HG03571 (cell line): ENCODE results near the gene RHCE.
"Not testable (repeated sequence)": the region's sequence is repeated elsewhere in the genome, so short reads cannot be mapped to it uniquely, and the experiment has no call there.

Source experiments
- ATAC-seq: cut with Tn5 transposase; IDR thresholded peaks from one replicate; pipeline ENCODE4 v1.9.1; 2021; ENCODE audit not compliant: unreplicated experiment

RHCE gene

DNA sequence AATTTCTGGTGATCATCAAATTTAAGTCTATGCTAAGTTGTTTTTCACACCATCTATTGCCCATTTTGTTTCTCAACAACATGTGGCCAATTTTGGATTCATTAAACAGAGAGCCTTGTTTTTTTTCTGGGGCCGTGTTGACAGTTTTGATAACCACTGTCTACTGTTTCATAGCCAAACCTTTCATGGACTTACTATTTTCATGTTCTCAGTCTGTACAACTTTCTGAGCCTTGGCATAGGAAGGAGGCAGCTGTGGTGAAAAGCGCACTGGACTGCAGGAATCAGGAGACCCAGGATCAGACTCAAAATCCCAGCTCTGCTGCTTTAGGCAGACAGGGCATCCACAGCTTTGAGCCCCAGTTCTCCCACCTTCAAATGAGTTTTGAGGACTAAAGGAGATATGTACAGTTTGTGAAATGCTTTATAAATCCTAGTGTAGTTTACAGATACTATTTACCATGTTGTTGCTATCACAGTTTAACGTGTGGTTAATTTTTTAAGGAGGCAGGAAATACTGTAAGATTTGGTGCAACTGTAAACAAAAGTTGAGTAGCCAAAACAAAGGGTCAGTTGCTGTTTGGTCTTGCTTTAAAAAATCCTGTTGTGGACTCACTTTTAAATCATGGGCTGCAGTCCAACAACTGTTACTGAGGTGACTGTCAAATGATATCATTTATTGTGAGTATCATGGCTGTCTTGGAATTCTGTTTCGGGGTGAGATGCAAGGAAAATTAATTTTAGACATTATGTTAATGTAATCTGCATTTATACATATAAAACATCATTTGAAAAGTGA is 13.0 kb upstream of the RHCE start:
- ATAC-seq = no peak

DNA sequence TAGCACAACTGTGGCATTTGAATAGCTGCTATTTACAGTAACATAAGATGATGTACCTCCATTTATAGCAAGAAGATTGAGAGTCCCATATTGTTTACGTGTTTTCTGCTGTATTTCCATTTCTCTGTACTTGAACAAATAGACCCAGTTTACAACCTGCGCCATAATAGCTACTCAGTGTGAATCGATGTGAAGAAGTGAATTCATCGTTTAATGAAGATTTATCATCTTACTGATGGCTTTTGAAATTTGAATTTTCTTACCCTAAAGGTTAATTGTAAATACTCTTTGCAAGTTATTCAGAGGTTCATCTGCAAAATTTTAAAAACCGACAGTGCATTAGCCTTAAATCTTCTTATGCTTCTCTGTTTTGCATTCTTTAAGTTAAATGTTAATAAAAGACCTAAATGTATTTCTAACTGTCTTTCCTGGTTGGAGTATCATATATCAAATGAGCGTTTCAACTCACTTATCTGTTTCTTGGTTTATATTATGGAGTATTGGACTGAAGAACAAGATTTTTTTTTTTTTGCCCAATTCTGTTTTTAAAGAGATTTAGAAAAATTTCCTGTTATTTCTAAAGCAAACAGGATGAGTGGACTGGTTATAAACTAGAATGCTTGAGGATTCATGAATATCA is 12.2 kb upstream of the RHCE start:
- no peak for ATAC-seq

DNA sequence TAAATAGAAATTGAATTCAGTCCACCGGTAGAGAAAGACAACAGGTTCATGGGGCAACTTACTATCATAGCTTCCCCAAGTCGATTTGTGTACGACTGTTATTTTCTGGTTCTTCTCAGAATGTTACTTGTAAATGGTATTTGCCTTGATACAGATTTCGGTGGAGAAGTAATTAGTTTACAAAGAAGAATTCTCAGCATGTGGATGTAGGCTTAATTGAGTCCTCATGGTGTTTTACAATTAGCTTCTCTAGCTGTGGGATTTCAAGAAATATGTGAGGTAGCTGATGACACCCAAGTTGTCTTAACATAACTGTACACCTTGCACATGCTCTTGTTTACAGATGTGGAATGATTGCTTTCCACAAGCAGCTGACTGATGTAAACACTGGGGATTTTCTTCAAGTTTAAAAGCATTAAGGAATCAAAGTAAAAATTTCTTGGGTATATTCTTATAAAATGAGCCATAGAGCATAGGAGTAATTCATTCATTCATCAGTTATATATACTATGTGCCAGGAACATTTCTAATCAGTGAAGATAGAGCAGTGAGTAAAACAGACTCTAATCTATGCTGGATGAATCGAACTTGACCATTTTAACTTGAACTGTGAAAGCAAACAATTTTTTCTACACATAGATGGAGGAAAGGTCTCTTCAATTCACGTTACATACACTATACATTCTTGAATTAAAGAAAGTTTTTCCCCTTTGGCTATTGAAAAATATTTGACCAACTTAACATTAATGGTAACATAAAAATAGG is 11.5 kb upstream of the RHCE start:
- ATAC-seq = no peak

DNA sequence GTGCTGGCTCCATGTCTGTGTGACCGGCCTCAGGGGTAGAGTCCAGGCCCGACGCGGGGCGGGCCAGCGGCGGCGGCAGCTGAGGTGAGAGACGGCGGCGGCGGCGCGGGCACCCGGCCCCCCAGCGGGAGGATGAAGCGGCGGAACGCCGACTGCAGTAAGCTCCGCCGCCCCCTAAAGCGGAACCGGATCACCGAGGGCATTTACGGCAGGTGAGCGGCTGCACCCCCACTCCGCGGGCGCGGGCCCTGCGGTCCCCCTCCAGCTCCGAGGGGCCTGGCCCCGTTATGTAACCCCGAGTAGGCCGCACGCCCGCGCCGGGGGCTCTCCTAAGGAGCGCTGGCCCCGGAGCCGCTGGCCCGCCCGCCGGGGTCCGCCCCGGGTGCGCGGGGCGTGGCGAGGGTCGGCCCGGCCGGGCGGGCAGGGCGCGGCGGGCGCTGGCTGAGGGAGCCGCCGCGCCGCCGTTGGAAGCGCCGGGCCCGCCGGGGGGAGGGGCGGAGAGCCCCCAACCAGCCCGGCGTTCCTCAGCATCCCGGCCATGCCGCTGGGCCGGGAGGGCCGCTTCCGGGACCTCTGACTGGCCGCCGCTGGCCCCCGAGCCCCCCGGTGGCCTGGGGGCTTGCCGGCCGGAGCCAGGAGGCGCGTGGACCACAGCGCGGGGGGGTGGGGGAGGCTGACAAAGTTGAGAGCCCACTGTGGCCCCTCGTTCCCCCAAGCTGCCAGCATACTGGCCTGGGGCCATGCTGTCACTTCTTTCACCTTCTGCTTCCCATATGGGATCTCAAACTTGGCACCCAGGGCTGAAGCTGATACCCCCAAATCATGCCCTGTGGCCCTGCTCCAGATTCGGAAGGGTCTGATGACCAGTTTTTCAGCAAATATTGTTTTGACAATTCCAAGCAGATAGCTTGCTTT is 10.6 kb upstream of the RHCE start:
- ATAC-seq = peak; percentile 24

DNA sequence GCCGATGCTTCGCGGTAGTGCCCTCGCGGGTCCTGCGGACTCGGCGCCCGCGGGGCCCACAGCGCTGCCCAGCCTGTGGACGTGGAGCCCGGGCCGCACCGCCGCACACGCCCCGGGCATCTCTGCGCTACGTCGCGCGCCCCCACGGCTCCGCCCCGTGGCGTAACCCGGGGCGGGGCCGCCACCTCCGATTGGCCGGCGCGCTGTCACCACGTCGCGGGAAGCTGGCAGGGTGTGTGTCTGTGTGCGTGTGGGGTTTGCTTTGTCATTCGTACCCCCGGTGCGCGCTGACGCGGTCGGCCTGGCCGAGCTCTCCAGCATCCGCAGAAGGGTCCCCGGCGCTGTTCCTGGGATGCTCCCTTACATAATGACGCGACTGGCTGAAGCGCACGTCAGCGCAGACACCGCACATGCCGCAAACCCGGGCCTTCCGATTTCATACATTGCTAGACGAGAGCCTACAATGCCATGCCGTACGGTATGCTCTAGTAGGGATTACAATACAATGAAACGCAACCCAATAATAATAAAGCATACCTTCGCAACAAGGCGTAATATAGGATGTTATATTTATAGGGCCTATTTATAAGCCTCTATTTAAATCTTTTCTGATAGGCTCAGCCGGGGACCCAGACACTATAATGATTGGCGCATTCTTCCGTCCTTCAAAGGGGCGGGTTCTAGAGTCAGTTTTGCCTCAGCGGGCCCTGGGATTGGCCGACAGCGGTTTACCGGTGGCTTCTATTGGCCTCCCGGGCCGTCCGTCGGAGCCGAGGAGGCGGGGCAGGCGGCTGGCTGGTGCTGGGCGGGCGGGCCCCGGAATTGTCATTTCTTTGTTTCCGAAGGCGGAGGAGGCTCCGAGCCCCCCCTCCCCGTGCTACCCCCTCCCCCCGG is 9.7 kb upstream of the RHCE start, which contains the start of gene MACO1:
Gene MACO1 (plus strand): TSS at position 825 of the 894 bp plus-strand sequence. CDS start 202 bp downstream, outside the sequence.
- ATAC-seq = peak; percentile 77

DNA sequence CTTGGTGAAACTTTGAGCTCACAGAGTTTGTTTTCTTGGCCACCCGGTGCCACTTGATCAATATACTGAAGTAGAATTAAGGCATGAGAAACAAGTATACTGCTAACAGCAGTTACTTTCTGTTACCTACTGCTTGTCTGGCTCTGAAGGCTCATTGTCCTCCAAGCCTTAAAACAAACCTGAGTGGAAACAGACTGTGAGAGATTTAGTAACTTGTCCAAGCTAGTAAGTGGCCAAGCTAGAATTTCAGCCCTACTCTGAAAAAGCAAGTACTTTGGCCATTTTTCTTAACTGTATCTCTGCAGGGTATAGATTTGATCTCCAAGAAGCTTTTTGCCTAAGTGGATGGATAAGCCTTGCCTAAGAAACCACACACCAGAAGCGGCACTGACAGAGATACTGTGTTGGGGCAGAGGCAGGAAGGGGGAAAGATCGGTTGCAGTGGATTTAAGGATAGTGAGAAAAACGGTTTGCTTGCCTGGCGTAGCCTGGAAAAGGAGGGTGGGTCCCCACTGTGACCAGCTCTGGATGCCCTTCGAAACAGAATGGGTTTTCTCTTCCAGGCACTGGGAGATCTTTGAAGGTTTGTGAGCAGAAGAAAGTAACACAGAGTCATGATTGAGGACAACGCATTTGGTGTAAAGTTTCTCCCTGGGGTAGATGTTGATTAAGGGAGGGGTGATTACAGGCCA is 8.0 kb upstream of the RHCE start:
- no peak for ATAC-seq

DNA sequence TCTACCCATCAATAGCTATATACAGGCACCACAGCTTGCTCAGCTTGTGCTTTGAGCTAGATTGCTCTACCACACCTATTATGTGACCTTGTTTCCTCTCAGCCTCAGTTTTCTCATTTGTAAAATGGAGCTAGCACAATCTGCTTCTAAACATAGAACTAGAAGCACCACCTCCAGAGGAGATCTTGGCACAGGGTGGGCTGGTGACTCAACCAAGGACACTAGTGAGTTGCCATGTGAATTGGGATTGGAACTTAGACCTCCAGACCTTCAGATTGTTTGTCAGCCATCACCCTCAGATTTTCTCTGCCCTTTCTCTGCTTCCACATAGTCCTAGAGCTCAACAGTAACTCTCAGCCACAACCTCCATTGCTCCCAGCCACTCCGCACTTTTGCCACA is 7.1 kb upstream of the RHCE start:
- no peak for ATAC-seq

DNA sequence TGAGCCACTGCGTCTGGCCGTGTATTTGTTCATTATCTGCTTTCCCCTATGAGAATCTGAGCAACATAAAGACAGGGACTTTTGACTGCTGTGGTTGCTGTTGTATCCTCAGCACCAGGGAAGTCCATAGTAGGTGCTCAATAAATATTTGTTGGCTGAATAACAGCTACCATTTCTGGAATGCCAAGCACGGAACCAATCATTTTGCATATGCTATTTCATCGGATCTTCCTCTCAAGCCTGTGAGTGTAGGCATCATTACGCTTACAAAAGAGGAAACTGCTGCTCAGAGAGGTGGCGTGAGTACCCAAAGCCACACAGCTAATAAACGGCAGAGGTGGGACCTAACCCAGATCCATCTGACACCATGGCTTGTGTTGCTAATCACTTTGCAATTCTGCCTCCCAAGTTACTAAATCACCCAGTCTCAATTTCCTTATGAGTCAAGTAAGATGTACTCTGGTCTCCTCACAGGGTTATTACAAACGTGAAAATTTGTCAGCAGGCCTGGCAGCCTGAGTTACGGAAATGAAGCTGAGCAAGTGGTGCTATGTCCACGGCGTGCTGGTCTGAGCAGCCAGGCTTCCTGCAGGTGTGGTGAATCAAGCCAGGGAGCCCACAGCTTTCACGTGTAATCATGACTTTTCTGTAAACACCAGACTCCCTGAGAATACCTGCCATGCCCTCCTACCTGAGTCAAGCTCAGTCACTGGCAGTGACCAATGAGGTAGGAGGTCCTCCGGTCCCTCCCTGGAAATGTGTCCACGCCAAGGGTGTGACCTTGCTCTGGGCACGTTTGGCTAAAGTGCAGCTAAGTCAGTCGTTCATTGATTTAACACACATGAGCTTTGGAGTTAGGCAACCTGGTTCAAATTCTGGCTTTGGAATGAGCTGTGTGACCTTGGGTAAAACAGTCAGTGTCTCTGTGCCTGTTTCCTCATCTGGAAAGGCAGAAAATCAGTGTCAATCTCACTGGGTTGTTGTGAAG is 4.8 kb upstream of the RHCE start:
- ATAC-seq = no peak

DNA sequence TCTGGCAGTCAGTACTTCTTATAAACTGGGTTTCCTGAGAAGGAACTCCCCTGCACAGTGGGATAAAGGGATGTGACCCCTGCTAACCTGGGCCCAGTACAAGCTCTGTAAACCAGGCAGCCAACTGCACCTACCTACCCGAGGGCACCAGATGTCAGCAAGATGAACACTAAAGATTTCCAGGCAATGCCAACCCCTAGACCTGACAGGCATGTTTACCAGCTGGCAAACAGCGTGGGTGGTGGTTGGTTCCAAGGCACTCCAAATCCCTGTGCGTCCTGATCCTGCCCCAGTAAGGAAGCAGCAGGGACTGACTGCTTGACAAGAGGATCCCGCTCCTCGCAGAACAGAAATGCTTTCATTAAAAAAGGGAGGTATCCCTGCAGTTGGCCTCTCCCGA is 2.6 kb upstream of the RHCE start:
- ATAC-seq = not testable (repeated sequence)

DNA sequence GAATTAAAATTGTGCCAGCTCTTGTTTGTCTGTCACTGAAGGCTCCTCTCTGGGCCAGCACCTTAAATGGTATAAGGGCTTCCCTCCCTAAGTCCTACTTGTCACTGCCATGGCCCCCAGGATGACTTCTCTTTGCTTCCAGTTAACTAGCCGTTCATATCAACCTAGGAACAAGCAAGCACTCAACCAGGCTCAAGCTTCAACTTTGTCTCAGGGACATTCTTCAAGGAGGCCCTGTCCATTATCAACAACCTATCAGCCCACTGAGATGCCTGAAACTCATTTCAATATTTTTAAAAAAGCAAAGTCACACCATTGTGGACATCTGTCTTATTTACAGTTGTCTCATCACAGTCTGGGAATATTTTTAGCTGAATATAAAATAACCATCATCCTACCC is 1.3 kb downstream of the RHCE start:
- ATAC-seq = not testable (repeated sequence)

DNA sequence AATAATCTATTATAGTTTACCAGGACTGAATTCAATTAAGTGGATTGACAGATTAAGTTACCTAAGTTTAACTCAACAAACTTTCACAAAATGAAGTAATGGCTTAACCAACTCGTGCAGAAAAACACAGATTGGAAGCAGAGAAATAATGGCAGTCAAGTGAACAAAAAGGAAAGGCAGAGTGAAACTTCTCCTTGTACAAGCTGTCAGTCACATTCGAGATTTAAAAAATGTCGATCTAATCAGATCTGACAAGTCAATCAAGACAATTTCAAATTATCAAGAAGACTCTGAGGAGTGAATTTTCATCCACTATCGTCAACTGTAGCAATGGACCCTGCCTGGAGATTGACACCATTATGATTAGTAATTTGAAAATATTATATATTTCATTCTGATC is 3.3 kb downstream of the RHCE start:
- ATAC-seq = not testable (repeated sequence)

DNA sequence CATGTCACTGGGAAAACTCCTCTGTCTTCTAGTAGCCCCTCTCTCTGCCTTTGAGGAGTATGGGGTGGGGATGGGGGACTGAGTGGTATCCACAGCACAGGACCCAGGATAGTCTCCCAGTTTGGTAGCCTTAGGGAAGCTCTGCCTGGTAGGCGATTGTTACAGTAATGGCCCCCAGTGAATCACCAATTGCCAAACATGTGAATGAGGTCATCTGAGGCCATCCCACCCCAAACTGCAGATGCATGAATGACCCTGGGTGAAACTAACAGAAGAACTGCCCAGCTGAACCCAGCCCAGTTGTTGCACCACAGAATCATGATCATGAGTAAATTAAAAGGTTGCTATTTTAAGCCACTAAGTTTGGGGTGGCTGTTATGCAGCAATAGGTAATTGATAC is 6.0 kb downstream of the RHCE start:
- ATAC-seq = not testable (repeated sequence)

DNA sequence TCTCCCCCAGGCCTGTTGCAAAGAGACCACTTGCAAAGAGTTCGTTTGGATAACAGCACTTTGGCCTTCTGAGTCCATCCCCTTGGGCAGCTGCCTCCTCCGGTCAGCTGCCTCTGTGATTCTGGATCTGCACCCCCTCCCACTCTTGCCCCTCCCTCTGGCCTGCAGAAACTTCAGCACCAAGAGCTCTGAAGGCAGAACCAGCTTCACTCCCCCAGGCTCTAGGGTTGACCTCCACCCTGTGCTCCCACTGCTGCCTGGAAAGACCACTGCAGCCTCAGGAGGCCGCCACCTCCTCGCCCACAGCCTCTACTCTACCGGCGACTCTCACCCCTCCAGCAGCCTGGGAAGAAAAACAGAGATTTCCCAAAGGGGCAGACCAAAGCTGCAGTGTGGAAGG is 6.5 kb downstream of the RHCE start:
- ATAC-seq = not testable (repeated sequence)

DNA sequence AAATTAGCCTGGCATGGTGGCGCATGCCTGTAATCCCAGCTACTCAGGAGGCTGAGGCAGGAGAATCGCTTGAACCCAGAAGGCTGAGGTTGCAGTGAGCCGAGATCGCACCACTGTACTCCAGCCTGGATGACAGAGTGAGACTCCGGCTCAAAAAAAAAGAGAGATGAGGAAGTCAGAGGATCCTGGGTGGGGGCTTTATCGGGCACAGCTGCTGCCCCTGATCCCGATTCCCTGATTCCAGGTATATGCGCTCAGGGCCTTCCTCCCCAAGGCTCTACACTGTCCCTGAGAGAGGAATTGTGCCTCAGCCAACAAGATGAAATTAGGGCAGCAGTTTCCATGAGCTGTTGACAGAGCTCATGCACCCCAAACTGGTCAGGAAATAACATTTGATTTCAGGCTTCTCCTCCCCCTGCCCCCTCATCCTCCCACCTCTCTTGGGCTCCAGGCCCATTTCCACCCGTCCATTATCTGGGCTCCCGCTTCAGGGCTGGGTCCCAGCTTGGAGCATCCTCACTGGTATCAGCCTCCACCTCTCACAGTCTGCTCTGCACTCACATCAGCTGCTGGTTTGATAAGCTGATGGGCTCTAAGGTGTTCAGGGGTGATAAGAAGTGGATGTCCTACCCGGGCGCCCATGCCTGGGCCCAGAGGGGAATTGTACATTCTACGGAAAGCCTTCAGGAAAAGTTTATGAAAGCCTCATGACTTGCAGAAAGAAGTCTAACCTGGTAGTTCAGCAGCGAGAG is 7.6 kb downstream of the RHCE start:
- not testable (repeated sequence) for ATAC-seq

DNA sequence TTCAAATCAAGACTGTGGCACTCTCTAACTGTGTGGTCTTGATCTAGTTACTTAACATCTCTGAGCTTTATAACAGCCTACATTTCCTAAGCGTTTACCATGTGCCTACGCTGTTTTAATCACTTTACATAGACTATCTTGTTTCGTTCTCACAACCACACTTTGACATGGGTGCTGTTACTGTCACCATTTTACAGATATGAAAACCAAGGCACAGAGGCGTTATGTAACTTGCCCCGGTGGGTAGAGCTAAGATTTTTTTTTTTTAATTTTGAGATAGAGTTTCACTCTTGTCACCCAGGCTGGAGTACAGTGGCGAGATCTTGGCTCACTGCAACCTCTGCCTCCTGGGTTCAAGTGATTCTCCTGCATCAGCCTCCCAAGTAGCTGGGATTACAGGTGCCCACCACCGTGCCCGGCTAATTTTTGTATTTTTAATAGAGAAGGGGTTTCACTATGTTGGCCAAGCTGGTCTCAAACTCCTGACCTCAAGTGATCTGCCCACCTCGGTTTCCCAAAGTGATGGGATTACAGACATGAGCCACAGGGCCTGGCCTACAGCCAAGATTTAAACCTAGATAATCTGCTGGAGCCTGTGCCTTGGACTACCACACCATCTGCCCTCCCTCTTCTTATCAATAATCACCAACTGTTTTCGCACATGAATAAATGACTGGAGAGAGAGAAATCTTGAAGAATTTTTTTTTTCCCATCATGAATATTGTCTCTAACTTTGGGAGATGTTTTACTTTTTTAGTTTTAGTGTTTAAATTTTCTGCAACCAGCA is 10.8 kb downstream of the RHCE start:
- not testable (repeated sequence) for ATAC-seq

DNA sequence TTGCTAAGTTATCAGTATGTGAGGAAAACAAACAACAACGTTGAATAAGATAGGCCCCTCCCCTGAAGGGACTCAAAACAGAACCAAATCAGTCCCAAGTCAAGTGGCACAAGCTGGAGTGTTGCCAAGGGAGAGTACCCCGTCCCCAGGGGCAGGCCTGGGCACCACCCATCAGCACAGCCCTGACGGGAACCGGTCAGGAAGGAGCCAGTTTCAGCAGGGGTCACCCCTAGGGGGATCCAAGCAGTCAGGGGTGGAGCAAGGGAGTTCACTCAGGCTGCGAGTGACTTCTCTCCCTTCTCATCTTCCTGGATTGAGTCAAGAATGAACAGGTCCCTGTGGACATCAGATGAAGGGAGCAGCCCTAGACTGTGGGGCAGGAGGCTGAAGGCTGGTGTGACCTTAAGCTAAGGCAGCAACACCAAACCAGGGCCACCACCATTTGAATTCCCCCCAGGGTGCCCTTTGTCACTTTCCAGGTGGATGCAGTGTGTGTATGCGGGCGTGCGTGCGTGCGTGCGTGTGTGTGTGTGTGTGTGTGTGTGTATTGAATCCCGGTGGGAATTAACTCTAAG is 14.8 kb downstream of the RHCE start:
- not testable (repeated sequence) for ATAC-seq
